HCT116 (cell line): Measurements from ENCODE around the gene MAPK1IP1L. TPM values are rescaled to one million over a fixed set of nuclear protein-coding genes. Genes with fewer than 3 reads are reported as not detected.

ENCODE experiments used
- ATAC-seq: fragments of 200-7000 bp; cut with Tn5 transposase; 2 replicates; pipeline ENCODE4 v1.9.1; 2020; ENCODE audit warnings: mild to moderate bottlenecking, moderate library complexity
- BruUV-seq: library from RNA; stranded (reverse); fragments of 400-500 nt; replicated peaks from 2 replicates; lab custom pipeline; 2021; lab: Mats Ljungman, UMichigan
- CTCF ChIA-PET: fragments of 300-600 bp; sonication (Branson Sonifier 250); formaldehyde crosslinking; loops from one replicate; lab custom pipeline; 2021; ENCODE audit warnings: antibody characterized with exemption; lab: Charles Lee
- POLR2A ChIA-PET: fragments of 300-600, 350-600 bp; sonication (Branson Sonifier 250); formaldehyde crosslinking; loops from one replicate; lab custom pipeline; 2021; ENCODE audit warnings: antibody characterized with exemption; lab: Charles Lee
- RAD21 ChIA-PET, 2 experiments: fragments of 300-600 bp; sonication (Branson Sonifier 250); formaldehyde crosslinking; loops; one replicate each; lab custom pipeline; 2023; ENCODE audit warnings: low total read pairs in 2 of 2; ENCODE audit not compliant: uncharacterized antibody in 2 of 2, unreplicated experiment in 2 of 2, low non-redundant PET in 1 of 2; lab: Charles Lee
- DNase-seq: peaks from one replicate; pipeline ENCODE4 v3.0.0-alpha.2; 2010; ENCODE audit warnings: low read depth, low spot score
- H2AFZ ChIP-seq: fragments of 200-600 bp; shearing (Covaris generic), sonication (generic); 2 replicates; pipeline ENCODE4 v1.6.1; 2017; ENCODE audit warnings: low read depth, mixed run types, mixed read lengths, antibody characterized with exemption, low read length; ENCODE audit not compliant: poor library complexity, severe bottlenecking
- H3K27ac ChIP-seq: 2 replicates; pipeline ENCODE4 v1.5.1; 2012; ENCODE audit warnings: low read depth, low read length
- H3K27me3 ChIP-seq: fragments of 200-600 bp; sonication (generic); 2 replicates; pipeline ENCODE4 v1.6.1; 2016; ENCODE audit warnings: mixed run types, low read length, mixed read lengths; ENCODE audit not compliant: insufficient read depth
- H3K36me3 ChIP-seq, 2 experiments: fragments of 200-500 bp in 1 of 2; fragments of 200-600 bp in 1 of 2; sonication (Bioruptor generic) in 1 of 2; sonication (generic) in 1 of 2; 2 replicates each; pipeline versions ENCODE4 v1.5.1 to v1.6.1; 2014 to 2016; ENCODE audit warnings: low read length in 2 of 2, inconsistent platforms in 1 of 2, mixed read lengths in 1 of 2, mixed run types in 1 of 2; ENCODE audit not compliant: insufficient read depth in 2 of 2, control insufficient read depth in 1 of 2
- H3K4me1 ChIP-seq, 2 experiments: fragments of 200-600 bp in 1 of 2; sonication (generic) in 1 of 2; 2 replicates each; pipeline versions ENCODE4 v1.5.1 to v1.6.1; 2012 to 2017; ENCODE audit warnings: low read length in 2 of 2, inconsistent platforms in 1 of 2, mild to moderate bottlenecking in 1 of 2, mixed read lengths in 1 of 2, mixed run types in 1 of 2, moderate library complexity in 1 of 2; ENCODE audit not compliant: insufficient read depth in 2 of 2, control insufficient read depth in 1 of 2
- H3K4me2 ChIP-seq: fragments of 200-600 bp; sonication (generic); 2 replicates; pipeline ENCODE4 v1.6.1; 2017; ENCODE audit warnings: mixed run types, low read length, mixed read lengths
- H3K4me3 ChIP-seq, 2 experiments: fragments of 200-600 bp in 1 of 2; sonication (generic) in 1 of 2; replicated peaks in 1 of 2; 2 replicates each; pipeline ENCODE4 v1.5.1; 2011 to 2016; ENCODE audit warnings: low read length in 2 of 2, control low read depth in 1 of 2, low read depth in 1 of 2, mild to moderate bottlenecking in 1 of 2, mixed read lengths in 1 of 2, mixed run types in 1 of 2
- H3K79me2 ChIP-seq: fragments of 200-600 bp; sonication (generic); 2 replicates; pipeline ENCODE4 v1.6.1; 2017; ENCODE audit warnings: mild to moderate bottlenecking, mixed run types, low read length, moderate library complexity, mixed read lengths; ENCODE audit not compliant: insufficient read depth
- H3K9ac ChIP-seq: fragments of 200-600 bp; sonication (generic); 2 replicates; pipeline ENCODE4 v1.6.1; 2016; ENCODE audit warnings: low read length, mixed read lengths
- H3K9me2 ChIP-seq: fragments of 200-600 bp; sonication (generic), shearing (Covaris generic); 2 replicates; pipeline ENCODE4 v1.6.1; 2017; ENCODE audit warnings: mixed run types, mild to moderate bottlenecking, moderate library complexity; ENCODE audit not compliant: insufficient read depth
- H3K9me3 ChIP-seq, 2 experiments: fragments of 200-500 bp in 1 of 2; fragments of 200-600 bp in 1 of 2; sonication (Bioruptor generic) in 1 of 2; sonication (generic) in 1 of 2; 2 replicates each; pipeline ENCODE4 v1.6.1; 2014 to 2017; ENCODE audit warnings: low read length in 2 of 2, mixed read lengths in 2 of 2, inconsistent platforms in 1 of 2, low read depth in 1 of 2, mild to moderate bottlenecking in 1 of 2, mixed run types in 1 of 2, moderate library complexity in 1 of 2; ENCODE audit not compliant: control insufficient read depth in 1 of 2, insufficient read depth in 1 of 2
- H4K20me1 ChIP-seq: fragments of 200-600 bp; sonication (generic), shearing (Covaris generic); 2 replicates; pipeline ENCODE4 v1.6.1; 2017; ENCODE audit warnings: mixed run types, mild to moderate bottlenecking, moderate library complexity; ENCODE audit not compliant: insufficient read depth
- CBX3 ChIP-seq: IDR thresholded peaks from 2 replicates; pipeline ENCODE4 v1.6.1; 2012; ENCODE audit warnings: low read depth
- EZH2phosphoT487 ChIP-seq: fragments of 200-600 bp; IDR thresholded peaks from 2 replicates; pipeline ENCODE4 v1.6.1; 2018; ENCODE audit warnings: antibody characterized with exemption, borderline replicate concordance
- POLR2A ChIP-seq: IDR thresholded peaks from 2 replicates; pipeline ENCODE4 v1.7.0; 2011; ENCODE audit warnings: borderline replicate concordance; ENCODE audit not compliant: insufficient read depth, insufficient read length; ENCODE audit errors: extremely low read depth
- POLR2AphosphoS5 ChIP-seq: IDR thresholded peaks from 2 replicates; pipeline ENCODE4 v1.6.1; 2011; ENCODE audit warnings: mild to moderate bottlenecking, low read depth, low read length, moderate library complexity
- RAD21 ChIP-seq: IDR thresholded peaks from 2 replicates; pipeline ENCODE4 v1.6.1; 2012; ENCODE audit warnings: low read depth, mild to moderate bottlenecking
- SIN3A ChIP-seq: IDR thresholded peaks from 2 replicates; pipeline ENCODE4 v1.6.1; 2012; ENCODE audit warnings: low read depth
- SP1 ChIP-seq: IDR thresholded peaks from 2 replicates; pipeline ENCODE4 v1.6.1; 2012; ENCODE audit warnings: low read depth
- SRF ChIP-seq: IDR thresholded peaks from 2 replicates; pipeline ENCODE4 v1.6.1; 2012; ENCODE audit warnings: low read depth
- YY1 ChIP-seq: IDR thresholded peaks from 2 replicates; pipeline ENCODE4 v1.6.1; 2011; ENCODE audit warnings: low read length, low read depth, moderate library complexity, mild to moderate bottlenecking; ENCODE audit not compliant: insufficient replicate concordance; ENCODE audit errors: extremely low read depth
- ZFX ChIP-seq: fragments of 450-650 bp; IDR thresholded peaks from 2 replicates; pipeline ENCODE4 v1.6.1; 2017
- ZNF274 ChIP-seq: fragments of 200-500 bp; sonication (Bioruptor generic); IDR thresholded peaks from 2 replicates; pipeline ENCODE4 v1.6.1; 2014; ENCODE audit warnings: mild to moderate bottlenecking, low read depth, low read length, inconsistent platforms
- intact Hi-C: fragments of 100-400 bp; cut with micrococcal nuclease; formaldehyde crosslinking; loops from 2 replicates; pipeline ENCODE4 v1.10.0; 2022
- total RNA-seq: library from RNA; stranded (reverse); gene quantifications from one replicate; pipeline ENCODE4 v1.2.1, GENCODE V29; 2021; ENCODE audit not compliant: unreplicated experiment
- TF ChIP-seq, protein P1 (sequence below): IDR thresholded peaks from 2 replicates; pipeline ENCODE4 v1.6.1; 2012
- TF ChIP-seq, protein P2 (sequence below): IDR thresholded peaks from 2 replicates; pipeline ENCODE4 v1.6.1; 2012; ENCODE audit warnings: low read depth
- TF ChIP-seq, protein P3 (sequence below): IDR thresholded peaks from 2 replicates; pipeline ENCODE4 v1.6.1; 2011; ENCODE audit warnings: mild to moderate bottlenecking, low read length, moderate library complexity; ENCODE audit not compliant: insufficient replicate concordance; ENCODE audit errors: extremely low read depth
- TF ChIP-seq, protein P4 (sequence below), 3 experiments: fragments of 200-600 bp in 1 of 3; sonication (generic) in 1 of 3; IDR thresholded peaks in 2 of 3; conservative IDR thresholded peaks in 1 of 3; 2 replicates each; pipeline ENCODE4 v1.5.1; 2012 to 2017; ENCODE audit warnings: low read depth in 2 of 3, low read length in 2 of 3, antibody characterized with exemption in 1 of 3, borderline replicate concordance in 1 of 3, control low read depth in 1 of 3, mild to moderate bottlenecking in 1 of 3, mixed read lengths in 1 of 3, mixed run types in 1 of 3, moderate library complexity in 1 of 3; ENCODE audit not compliant: insufficient read depth in 1 of 3
- TF ChIP-seq, protein P5 (sequence below): IDR thresholded peaks from 2 replicates; pipeline ENCODE4 v1.6.1; 2012

The MAPK1IP1L gene
- total RNA-seq, 1 experiment from 2014 or later: 101 TPM

DNA sequence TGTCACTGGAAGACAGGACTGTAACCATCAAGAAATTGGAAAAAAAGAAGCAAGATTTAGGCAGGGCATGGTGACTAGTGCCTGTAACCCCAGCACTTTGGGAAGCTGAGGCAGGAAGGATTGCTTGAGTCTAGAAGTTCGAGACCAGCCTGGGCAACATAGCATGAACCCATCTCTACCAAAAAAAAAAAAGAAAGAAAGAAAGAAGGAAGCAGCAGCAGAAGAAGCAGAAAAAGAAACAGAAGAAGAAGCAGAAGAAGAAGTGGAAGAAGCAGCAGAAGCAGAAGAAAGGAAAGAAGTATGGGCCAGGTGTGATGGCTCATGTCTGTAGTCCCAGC, 47.1 kb downstream of the MAPK1IP1L start:
- Histone ChIP-seq H4K20me1 (no peaks in the 10 kb centered on the region), H3K36me3 (no peaks in the 10 kb centered on the region), H3K9me2 (no peaks in the 10 kb centered on the region), H3K4me1 (peaks cover 20 to 36% of the 10 kb centered on the region in 2 experiments), H3K9me3 (no peaks in the 10 kb centered on the region), H3K27ac (no peak overlapping the region), H3K4me3 (no peak overlapping the region), H3K79me2 (no peaks in the 10 kb centered on the region), H3K27me3 (no peaks in the 10 kb centered on the region), H3K9ac (no peak overlapping the region), H2AFZ (no peak overlapping the region), H3K4me2 (no peak overlapping the region)
- DNase-seq: no peak
- RAD21 ChIA-PET: no interaction called here
- CTCF ChIA-PET: interaction anchor here (1.1 kb wide), 2 partner anchors 9 to 1376 kb away, joined by 3 to 4 read pairs; no protein-coding TSS in a partner anchor
- intact Hi-C loops: no loop called here
- TF ChIP-seq POLR2A (no peak), SRF (no peak), POLR2AphosphoS5 (no peak), RAD21 (no peak), EZH2phosphoT487 (no peak), SIN3A (no peak), YY1 (no peak), ZNF274 (no peak), SP1 (no peak), ZFX (no peak), CBX3 (no peak)
- TF ChIP-seq, protein P1, sequence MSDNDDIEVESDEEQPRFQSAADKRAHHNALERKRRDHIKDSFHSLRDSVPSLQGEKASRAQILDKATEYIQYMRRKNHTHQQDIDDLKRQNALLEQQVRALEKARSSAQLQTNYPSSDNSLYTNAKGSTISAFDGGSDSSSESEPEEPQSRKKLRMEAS: no peak
- TF ChIP-seq, protein P2, sequence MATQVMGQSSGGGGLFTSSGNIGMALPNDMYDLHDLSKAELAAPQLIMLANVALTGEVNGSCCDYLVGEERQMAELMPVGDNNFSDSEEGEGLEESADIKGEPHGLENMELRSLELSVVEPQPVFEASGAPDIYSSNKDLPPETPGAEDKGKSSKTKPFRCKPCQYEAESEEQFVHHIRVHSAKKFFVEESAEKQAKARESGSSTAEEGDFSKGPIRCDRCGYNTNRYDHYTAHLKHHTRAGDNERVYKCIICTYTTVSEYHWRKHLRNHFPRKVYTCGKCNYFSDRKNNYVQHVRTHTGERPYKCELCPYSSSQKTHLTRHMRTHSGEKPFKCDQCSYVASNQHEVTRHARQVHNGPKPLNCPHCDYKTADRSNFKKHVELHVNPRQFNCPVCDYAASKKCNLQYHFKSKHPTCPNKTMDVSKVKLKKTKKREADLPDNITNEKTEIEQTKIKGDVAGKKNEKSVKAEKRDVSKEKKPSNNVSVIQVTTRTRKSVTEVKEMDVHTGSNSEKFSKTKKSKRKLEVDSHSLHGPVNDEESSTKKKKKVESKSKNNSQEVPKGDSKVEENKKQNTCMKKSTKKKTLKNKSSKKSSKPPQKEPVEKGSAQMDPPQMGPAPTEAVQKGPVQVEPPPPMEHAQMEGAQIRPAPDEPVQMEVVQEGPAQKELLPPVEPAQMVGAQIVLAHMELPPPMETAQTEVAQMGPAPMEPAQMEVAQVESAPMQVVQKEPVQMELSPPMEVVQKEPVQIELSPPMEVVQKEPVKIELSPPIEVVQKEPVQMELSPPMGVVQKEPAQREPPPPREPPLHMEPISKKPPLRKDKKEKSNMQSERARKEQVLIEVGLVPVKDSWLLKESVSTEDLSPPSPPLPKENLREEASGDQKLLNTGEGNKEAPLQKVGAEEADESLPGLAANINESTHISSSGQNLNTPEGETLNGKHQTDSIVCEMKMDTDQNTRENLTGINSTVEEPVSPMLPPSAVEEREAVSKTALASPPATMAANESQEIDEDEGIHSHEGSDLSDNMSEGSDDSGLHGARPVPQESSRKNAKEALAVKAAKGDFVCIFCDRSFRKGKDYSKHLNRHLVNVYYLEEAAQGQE: no peak
- TF ChIP-seq, protein P3, sequence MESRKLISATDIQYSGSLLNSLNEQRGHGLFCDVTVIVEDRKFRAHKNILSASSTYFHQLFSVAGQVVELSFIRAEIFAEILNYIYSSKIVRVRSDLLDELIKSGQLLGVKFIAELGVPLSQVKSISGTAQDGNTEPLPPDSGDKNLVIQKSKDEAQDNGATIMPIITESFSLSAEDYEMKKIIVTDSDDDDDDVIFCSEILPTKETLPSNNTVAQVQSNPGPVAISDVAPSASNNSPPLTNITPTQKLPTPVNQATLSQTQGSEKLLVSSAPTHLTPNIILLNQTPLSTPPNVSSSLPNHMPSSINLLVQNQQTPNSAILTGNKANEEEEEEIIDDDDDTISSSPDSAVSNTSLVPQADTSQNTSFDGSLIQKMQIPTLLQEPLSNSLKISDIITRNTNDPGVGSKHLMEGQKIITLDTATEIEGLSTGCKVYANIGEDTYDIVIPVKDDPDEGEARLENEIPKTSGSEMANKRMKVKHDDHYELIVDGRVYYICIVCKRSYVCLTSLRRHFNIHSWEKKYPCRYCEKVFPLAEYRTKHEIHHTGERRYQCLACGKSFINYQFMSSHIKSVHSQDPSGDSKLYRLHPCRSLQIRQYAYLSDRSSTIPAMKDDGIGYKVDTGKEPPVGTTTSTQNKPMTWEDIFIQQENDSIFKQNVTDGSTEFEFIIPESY: no peak
- TF ChIP-seq, protein P4, sequence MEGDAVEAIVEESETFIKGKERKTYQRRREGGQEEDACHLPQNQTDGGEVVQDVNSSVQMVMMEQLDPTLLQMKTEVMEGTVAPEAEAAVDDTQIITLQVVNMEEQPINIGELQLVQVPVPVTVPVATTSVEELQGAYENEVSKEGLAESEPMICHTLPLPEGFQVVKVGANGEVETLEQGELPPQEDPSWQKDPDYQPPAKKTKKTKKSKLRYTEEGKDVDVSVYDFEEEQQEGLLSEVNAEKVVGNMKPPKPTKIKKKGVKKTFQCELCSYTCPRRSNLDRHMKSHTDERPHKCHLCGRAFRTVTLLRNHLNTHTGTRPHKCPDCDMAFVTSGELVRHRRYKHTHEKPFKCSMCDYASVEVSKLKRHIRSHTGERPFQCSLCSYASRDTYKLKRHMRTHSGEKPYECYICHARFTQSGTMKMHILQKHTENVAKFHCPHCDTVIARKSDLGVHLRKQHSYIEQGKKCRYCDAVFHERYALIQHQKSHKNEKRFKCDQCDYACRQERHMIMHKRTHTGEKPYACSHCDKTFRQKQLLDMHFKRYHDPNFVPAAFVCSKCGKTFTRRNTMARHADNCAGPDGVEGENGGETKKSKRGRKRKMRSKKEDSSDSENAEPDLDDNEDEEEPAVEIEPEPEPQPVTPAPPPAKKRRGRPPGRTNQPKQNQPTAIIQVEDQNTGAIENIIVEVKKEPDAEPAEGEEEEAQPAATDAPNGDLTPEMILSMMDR (IDR thresholded peaks at IDR 0.05 in 2 of 3, conservative IDR thresholded peaks at IDR 0.05 in 1 of 3; ENCODE audit: borderline replicate concordance in 1 of 3, insufficient read depth in 1 of 3, low read depth in 2 of 3, low read length in 2 of 3): no peak
- TF ChIP-seq, protein P5, sequence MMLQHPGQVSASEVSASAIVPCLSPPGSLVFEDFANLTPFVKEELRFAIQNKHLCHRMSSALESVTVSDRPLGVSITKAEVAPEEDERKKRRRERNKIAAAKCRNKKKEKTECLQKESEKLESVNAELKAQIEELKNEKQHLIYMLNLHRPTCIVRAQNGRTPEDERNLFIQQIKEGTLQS: no peak
- no TSS peak for BruUV-seq
- POLR2A ChIA-PET: no interaction called here
- no peak for ATAC-seq
